H1 (cell line): ENCODE measurements around the gene SLC23A3. TPM values are rescaled to one million over a fixed set of nuclear protein-coding genes. Genes with fewer than 3 reads are reported as not detected.

Source experiments
- CTCF ChIA-PET: fragments of 300-600 bp; sonication (Branson Sonifier 250); formaldehyde crosslinking; loops from one replicate; lab custom pipeline; 2021; ENCODE audit not compliant: partially characterized antibody; lab: Charles Lee
- POLR2A ChIA-PET: fragments of 300-600 bp; sonication (Branson Sonifier 250); formaldehyde crosslinking; loops from one replicate; lab custom pipeline; 2021; ENCODE audit warnings: inconsistent platforms; ENCODE audit not compliant: partially characterized antibody; lab: Charles Lee
- DNase-seq, 2 experiments: peaks; one replicate each; pipeline versions ENCODE4 v3.0.0 to v3.0.0-alpha.2; 2010 to 2022; ENCODE audit warnings: low spot score in 2 of 2, low read depth in 1 of 2, mixed read lengths in 1 of 2
- FAIRE-seq: peaks from 2 replicates; lab custom pipeline; 2011; peaks lifted over from hg19 to GRCh38; lab: Jason Lieb, UNC
- H2AFZ ChIP-seq: 2 replicates; pipeline ENCODE4 v1.8.1; 2012; ENCODE audit warnings: low read length, inconsistent platforms
- H2AK5ac ChIP-seq: 2 replicates; pipeline ENCODE4 v1.6.1; 2013; ENCODE audit warnings: low read depth, low read length
- H2BK120ac ChIP-seq: replicated peaks from 2 replicates; pipeline ENCODE3; 2013; ENCODE audit warnings: low read depth, low read length, inconsistent platforms
- H2BK12ac ChIP-seq: 2 replicates; pipeline ENCODE4 v1.6.1; 2013; ENCODE audit warnings: low read depth, low read length
- H2BK15ac ChIP-seq: 2 replicates; pipeline ENCODE4 v1.6.1; 2013; ENCODE audit warnings: low read length
- H2BK20ac ChIP-seq: 2 replicates; pipeline ENCODE4 v1.6.1; 2013; ENCODE audit warnings: low read length
- H2BK5ac ChIP-seq: 2 replicates; pipeline ENCODE4 v1.6.1; 2013; ENCODE audit warnings: low read depth, low read length
- H3K14ac ChIP-seq: 2 replicates; pipeline ENCODE4 v1.6.1; 2013; ENCODE audit warnings: inconsistent platforms; ENCODE audit not compliant: insufficient read length
- H3K18ac ChIP-seq: 2 replicates; pipeline ENCODE4 v1.6.1; 2013; ENCODE audit warnings: low read length; ENCODE audit errors: extremely low read depth
- H3K23ac ChIP-seq: 2 replicates; pipeline ENCODE4 v1.6.1; 2013; ENCODE audit warnings: inconsistent platforms; ENCODE audit not compliant: insufficient read length
- H3K23me2 ChIP-seq: 2 replicates; pipeline ENCODE4 v1.6.1; 2013; ENCODE audit warnings: low read depth, low read length
- H3K27ac ChIP-seq: 2 replicates; pipeline ENCODE4 v1.6.1; 2011; ENCODE audit warnings: low read depth, low read length, inconsistent platforms
- H3K27me3 ChIP-seq, 4 experiments: replicated peaks in 1 of 4; 1 replicate in 1 of 4; 2 replicates in 3 of 4; pipeline versions ENCODE4 v1.6.1 to v1.8.1; 2011 to 2013; ENCODE audit warnings: low read length in 3 of 4, mild to moderate bottlenecking in 3 of 4, inconsistent platforms in 2 of 4, mixed read lengths in 2 of 4, moderate library complexity in 1 of 4; ENCODE audit not compliant: control insufficient read depth in 3 of 4, insufficient read depth in 3 of 4; ENCODE audit errors: extremely low read depth in 1 of 4
- H3K36me3 ChIP-seq, 4 experiments: 2 replicates each; pipeline versions ENCODE4 v1.6.1 to v1.8.1; 2011 to 2013; ENCODE audit warnings: mild to moderate bottlenecking in 4 of 4, low read length in 3 of 4, moderate library complexity in 2 of 4, control low read depth in 1 of 4, inconsistent platforms in 1 of 4; ENCODE audit not compliant: insufficient read depth in 4 of 4, control insufficient read depth in 2 of 4
- H3K4ac ChIP-seq: replicated peaks from 2 replicates; pipeline ENCODE3; 2013; ENCODE audit warnings: low read length, low read depth, mixed read lengths, inconsistent platforms; ENCODE audit not compliant: insufficient read length
- H3K4me1 ChIP-seq, 4 experiments: replicated peaks in 1 of 4; 1 replicate in 1 of 4; 2 replicates in 3 of 4; pipeline versions ENCODE4 v1.6.1 to v1.8.1; 2011 to 2013; ENCODE audit warnings: low read length in 3 of 4, inconsistent platforms in 2 of 4, mixed read lengths in 1 of 4; ENCODE audit not compliant: insufficient read depth in 4 of 4, control insufficient read depth in 3 of 4
- H3K4me2 ChIP-seq, 2 experiments: 2 replicates each; pipeline versions ENCODE4 v1.6.1 to v1.8.1; 2011 to 2013; ENCODE audit warnings: low read depth in 2 of 2, low read length in 2 of 2, control low read depth in 1 of 2, inconsistent platforms in 1 of 2, mild to moderate bottlenecking in 1 of 2; ENCODE audit not compliant: insufficient read depth in 1 of 2
- H3K4me3 ChIP-seq, 4 experiments: fragments of 200-600, 300-600 bp in 1 of 4; sonication (generic), shearing (Covaris generic), sonication (Bioruptor Twin) in 1 of 4; 2 replicates each; pipeline versions ENCODE4 v1.5.1 to v1.8.1; 2011 to 2016; ENCODE audit warnings: low read length in 4 of 4, low read depth in 3 of 4, control low read depth in 2 of 4, inconsistent platforms in 2 of 4, mild to moderate bottlenecking in 2 of 4, mixed read lengths in 1 of 4, moderate library complexity in 1 of 4; ENCODE audit not compliant: insufficient read depth in 2 of 4; ENCODE audit errors: extremely low read depth in 1 of 4
- H3K56ac ChIP-seq: replicated peaks from 2 replicates; pipeline ENCODE3; 2013; ENCODE audit warnings: low read depth, mild to moderate bottlenecking, mixed read lengths, low read length, inconsistent platforms; ENCODE audit not compliant: insufficient read length
- H3K79me1 ChIP-seq: 2 replicates; pipeline ENCODE4 v1.6.1; 2013; ENCODE audit warnings: low read depth, low read length, control low read depth
- H3K79me2 ChIP-seq, 2 experiments: 2 replicates each; pipeline versions ENCODE4 v1.6.1 to v1.8.1; 2012 to 2013; ENCODE audit warnings: low read length in 2 of 2, mild to moderate bottlenecking in 2 of 2, inconsistent platforms in 1 of 2; ENCODE audit not compliant: insufficient read depth in 2 of 2, control insufficient read depth in 1 of 2
- H3K9ac ChIP-seq, 4 experiments: replicated peaks in 1 of 4; 1 replicate in 1 of 4; 2 replicates in 3 of 4; pipeline versions ENCODE4 v1.6.1 to v1.8.1; 2011 to 2013; ENCODE audit warnings: low read depth in 3 of 4, low read length in 3 of 4, control low read depth in 2 of 4, mild to moderate bottlenecking in 2 of 4, moderate library complexity in 2 of 4, inconsistent platforms in 1 of 4; ENCODE audit errors: extremely low read depth in 1 of 4
- H3K9me3 ChIP-seq, 2 experiments: 2 replicates each; pipeline versions ENCODE4 v1.6.1 to v1.8.1; 2012 to 2013; ENCODE audit warnings: mild to moderate bottlenecking in 2 of 2, moderate library complexity in 2 of 2, control low read depth in 1 of 2, inconsistent platforms in 1 of 2, low read depth in 1 of 2, low read length in 1 of 2, mixed read lengths in 1 of 2; ENCODE audit not compliant: insufficient read depth in 2 of 2
- H4K20me1 ChIP-seq, 2 experiments: replicated peaks in 1 of 2; 2 replicates each; pipeline versions ENCODE3 to v1.8.1; 2011 to 2013; ENCODE audit warnings: inconsistent platforms in 2 of 2, low read length in 2 of 2, mild to moderate bottlenecking in 1 of 2; ENCODE audit not compliant: insufficient read depth in 2 of 2, control insufficient read depth in 1 of 2
- H4K5ac ChIP-seq: 2 replicates; pipeline ENCODE4 v1.6.1; 2013; ENCODE audit warnings: low read length, low read depth, mixed read lengths, inconsistent platforms; ENCODE audit not compliant: insufficient read length
- H4K8ac ChIP-seq: 2 replicates; pipeline ENCODE4 v1.8.0; 2013; ENCODE audit warnings: mild to moderate bottlenecking, moderate library complexity, low read length, inconsistent platforms; ENCODE audit not compliant: insufficient read depth; ENCODE audit errors: extremely low read depth
- H4K91ac ChIP-seq: replicated peaks from 2 replicates; pipeline ENCODE3; 2013; ENCODE audit warnings: low read length, mixed read lengths, inconsistent platforms; ENCODE audit not compliant: insufficient read length
- ASH2L ChIP-seq: fragments of 200-600, 300-600 bp; sonication (generic); IDR thresholded peaks from one replicate; pipeline ENCODE4 v1.7.1; 2017; ENCODE audit warnings: low read length
- CBX5 ChIP-seq: fragments of 300-800, 300-1000 bp; sonication (generic); IDR thresholded peaks from 2 replicates; pipeline ENCODE4 v1.7.1; 2016; ENCODE audit warnings: antibody characterized with exemption, low read length, low read depth
- CREB1 ChIP-seq: IDR thresholded peaks from 2 replicates; pipeline ENCODE4 v1.6.1; 2012; ENCODE audit warnings: inconsistent platforms
- EZH2 ChIP-seq: fragments of 200-600 bp; sonication (generic); IDR thresholded peaks from 2 replicates; pipeline ENCODE4 v1.7.1; 2012; ENCODE audit warnings: low read depth, mild to moderate bottlenecking, moderate library complexity, low read length, inconsistent platforms; ENCODE audit not compliant: severe bottlenecking
- KDM1A ChIP-seq: fragments of 200-600, 300-600 bp; sonication (generic); IDR thresholded peaks from 2 replicates; pipeline ENCODE4 v1.7.1; 2016; ENCODE audit warnings: mild to moderate bottlenecking, low read length, borderline replicate concordance
- KDM5A ChIP-seq: fragments of 200-600 bp; IDR thresholded peaks from 2 replicates; pipeline ENCODE4 v1.7.1; 2012; ENCODE audit warnings: mild to moderate bottlenecking, low read length, inconsistent platforms, mixed read lengths
- POLR2A ChIP-seq, 2 experiments: IDR thresholded peaks; 1 replicate in 1 of 2; 2 replicates in 1 of 2; pipeline ENCODE4 v1.6.1; 2011; ENCODE audit warnings: low read depth in 2 of 2, low read length in 2 of 2, mild to moderate bottlenecking in 2 of 2; ENCODE audit errors: control extremely low read depth in 1 of 2
- RNF2 ChIP-seq: fragments of 200-900, 300-1000 bp; sonication (generic); IDR thresholded peaks from 2 replicates; pipeline ENCODE4 v1.7.1; 2016; ENCODE audit warnings: borderline replicate concordance, low read depth, mild to moderate bottlenecking, antibody characterized with exemption, low read length; ENCODE audit not compliant: poor library complexity, severe bottlenecking; ENCODE audit errors: missing control alignments
- SAP30 ChIP-seq: fragments of 300-600 bp; sonication (generic); IDR thresholded peaks from 2 replicates; pipeline ENCODE4 v1.7.1; 2012; ENCODE audit warnings: low read length, moderate library complexity, mild to moderate bottlenecking, inconsistent platforms; ENCODE audit not compliant: insufficient read depth, insufficient replicate concordance
- SIX5 ChIP-seq: IDR thresholded peaks from 2 replicates; pipeline ENCODE4 v1.6.1; 2011; ENCODE audit warnings: mild to moderate bottlenecking, low read depth, low read length
- SP1 ChIP-seq: IDR thresholded peaks from 2 replicates; pipeline ENCODE4 v1.6.1; 2011; ENCODE audit warnings: low read depth, low read length
- TAF7 ChIP-seq: optimal IDR thresholded peaks from 2 replicates; pipeline ENCODE3; 2011; ENCODE audit warnings: low read depth, mild to moderate bottlenecking, inconsistent platforms, low read length, moderate library complexity, borderline replicate concordance
- WGBS, 2 experiments: shearing (Covaris generic) in 1 of 2; methylation state at CpG; one replicate each; pipeline versions ENCODE4 v1.1.6 to v1.1.7; 2013 to 2015; ENCODE audit warnings: low lambda C conversion rate in 2 of 2, mixed read lengths in 2 of 2, inconsistent platforms in 1 of 2, low coverage in 1 of 2, missing lambda C conversion rate in 1 of 2; ENCODE audit not compliant: insufficient replicate concordance in 2 of 2, insufficient coverage in 1 of 2, insufficient read length in 1 of 2; ENCODE audit errors: extremely low coverage in 1 of 2, missing lambda C conversion rate in 1 of 2; 5-methylcytosine and 5-hydroxymethylcytosine counted together
- polyA plus RNA-seq, 7 experiments: library from polyadenylated mRNA; depleted of rRNA in 3 of 7; stranded (reverse) in 5 of 7; unstranded in 2 of 7; fragments of >200 nt in 5 of 7; fragments of 200-250 nt in 2 of 7; gene quantifications; 1 replicate in 5 of 7; 2 replicates in 1 of 7; 4 replicates in 1 of 7; pipeline versions ENCODE4 v1.2.1 to v1.2.3, GENCODE V29; 2011 to 2013; ENCODE audit warnings: missing spikeins in 2 of 7, mixed read lengths in 2 of 7
- total RNA-seq: library from RNA; stranded (reverse); fragmentation: NEBNext Ultra II Directional; extraction: Animal tissue kit (Norgen Biotek cat#: 25700); gene quantifications from 2 replicates; pipeline ENCODE4 v1.2.1, GENCODE V29; 2021
- TF ChIP-seq, protein P1 (sequence below): IDR thresholded peaks from 2 replicates; pipeline ENCODE4 v1.6.1; 2012; ENCODE audit warnings: inconsistent platforms

The SLC23A3 gene
- total and polyA plus RNA-seq, 2 of the 8 experiments (the other 6 are each of a cell fraction or from before 2014, with no cell fraction given), result 0.35 to 0.84 TPM

DNA sequence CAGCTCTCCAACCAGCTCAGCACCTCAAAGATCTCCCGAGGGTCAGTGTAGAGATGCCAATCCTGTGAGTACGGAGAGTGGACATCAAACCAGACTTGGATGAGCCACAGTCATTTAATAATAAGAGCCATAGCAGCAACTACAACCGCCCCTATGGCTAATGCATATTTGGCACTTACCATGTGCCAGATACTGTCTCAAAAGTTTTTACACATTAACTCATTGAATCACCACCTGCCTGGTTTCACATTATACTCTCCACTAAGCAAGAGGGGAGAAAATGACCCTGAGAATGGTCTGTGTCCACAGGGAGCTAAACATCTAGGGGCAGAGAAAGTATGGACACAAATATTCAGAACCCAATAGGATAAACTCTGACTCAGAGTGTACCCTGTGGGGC, 4.3 kb upstream of the SLC23A3 start:
- Histone ChIP-seq H2BK20ac (no peak overlapping the region), H2BK15ac (no peak overlapping the region), H3K27me3 (no peaks in the 10 kb centered on the region), H4K5ac (no peak overlapping the region), H3K36me3 (peaks cover 0 to 7% (median 3%) of the 10 kb centered on the region in 4 experiments; a peak in 2 of 8 replicates), H3K56ac (no peak overlapping the region), H4K20me1 (peaks cover 0 to 4% of the 10 kb centered on the region in 2 experiments), H3K14ac (no peak overlapping the region), H2AFZ (no peak overlapping the region), H4K91ac (no peak overlapping the region), H3K4me3 (no peak overlapping the region), H3K9me3 (no peaks in the 10 kb centered on the region), H2BK5ac (no peak overlapping the region), H3K4me1 (peaks cover 0 to 12% (median 6%) of the 10 kb centered on the region in 4 experiments; a peak in 6 of 7 replicates), H4K8ac (no peak overlapping the region), H3K27ac (no peak overlapping the region), H2BK12ac (no peak overlapping the region), H2BK120ac (no peak overlapping the region), H3K23ac (no peak overlapping the region), H3K79me2 (peaks cover 0 to 5% of the 10 kb centered on the region in 2 experiments; a peak in 1 of 4 replicates), H3K4ac (no peak overlapping the region), H3K18ac (no peak overlapping the region), H3K79me1 (peaks cover 6% of the 10 kb centered on the region), H3K4me2 (no peak overlapping the region), H3K23me2 (peaks cover 11% of the 10 kb centered on the region; the same call in 1 of the 2 replicates), H2AK5ac (no peak overlapping the region), H3K9ac (no peak overlapping the region)
- no peak for FAIRE-seq
- 79% methylated on average over 3 of the region's 3 CpGs; no CpG with 5 or more reads in 1 of the 2 experiments for WGBS, 2 experiments
- CTCF ChIA-PET, result interaction anchor here (0.9 to 8.3 kb wide), 9 partner anchors 9 to 177 kb away, joined by 3 to 71 read pairs (median 5); partner anchors contain the start of genes GLB1L, NHEJ1 and STK16
- no peak for DNase-seq
- POLR2A ChIA-PET, result interaction anchor here (2.8 kb wide), 1 partner anchor 10 kb away, joined by 9 read pairs; no protein-coding TSS in a partner anchor
- no peak for TF ChIP-seq SAP30
- no peak for TF ChIP-seq RNF2
- no peak for TF ChIP-seq CBX5
- no peak for TF ChIP-seq ASH2L
- TF ChIP-seq TAF7, result no peak
- TF ChIP-seq KDM5A, result no peak
- no peak for TF ChIP-seq EZH2
- no peak for TF ChIP-seq CREB1
- TF ChIP-seq, protein P1, sequence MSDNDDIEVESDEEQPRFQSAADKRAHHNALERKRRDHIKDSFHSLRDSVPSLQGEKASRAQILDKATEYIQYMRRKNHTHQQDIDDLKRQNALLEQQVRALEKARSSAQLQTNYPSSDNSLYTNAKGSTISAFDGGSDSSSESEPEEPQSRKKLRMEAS, result no peak
- TF ChIP-seq SP1, result no peak
- TF ChIP-seq KDM1A, result no peak
- no peak for TF ChIP-seq SIX5
- TF ChIP-seq POLR2A (IDR thresholded peaks at IDR 0.05; ENCODE audit: control extremely low read depth in 1 of 2, low read depth in 2 of 2, low read length in 2 of 2), result no peak
